Common myeloid progenitor, CD34-positive (primary cell): ENCODE data around the gene USP17L15. TPM values are rescaled to one million over a fixed set of nuclear protein-coding genes. Genes with fewer than 3 reads are reported as not detected.
"Not testable (repeated sequence)": the region's sequence is repeated elsewhere in the genome, so short reads cannot be mapped to it uniquely, and the experiment has no call there.

Source experiments
- CTCF ChIA-PET: fragments of 350-600 bp; sonication (Branson Sonifier 250); formaldehyde crosslinking; loops from one replicate; lab custom pipeline; 2021; ENCODE audit warnings: antibody characterized with exemption; lab: Charles Lee
- POLR2A ChIA-PET: fragments of 350-600 bp; sonication (Branson Sonifier 250); formaldehyde crosslinking; loops from one replicate; lab custom pipeline; 2021; ENCODE audit warnings: antibody characterized with exemption; lab: Charles Lee
- DNase-seq, 3 donors: peaks; one replicate each; pipeline versions ENCODE4 v3.0.0 to v3.0.0-alpha.2; 2013
- H3K27ac ChIP-seq, 2 experiments: 1 replicate in 1 of 2; 2 replicates in 1 of 2; pipeline ENCODE4 v1.7.0; 2013; ENCODE audit warnings: inconsistent platforms in 2 of 2, low read length in 2 of 2, mild to moderate bottlenecking in 2 of 2, low read depth in 1 of 2, moderate library complexity in 1 of 2; ENCODE audit not compliant: severe bottlenecking in 2 of 2, insufficient read depth in 1 of 2, poor library complexity in 1 of 2
- H3K27me3 ChIP-seq, 5 experiments: replicated peaks in 2 of 5; 1 replicate in 3 of 5; 2 replicates in 2 of 5; pipeline versions ENCODE4 v1.6.1 to v1.7.0; 2013; ENCODE audit warnings: low read length in 4 of 5, mild to moderate bottlenecking in 2 of 5, moderate library complexity in 2 of 5, inconsistent platforms in 1 of 5; ENCODE audit not compliant: insufficient read depth in 5 of 5, control insufficient read depth in 4 of 5
- H3K36me3 ChIP-seq, 4 experiments: 1 replicate in 2 of 4; 2 replicates in 2 of 4; pipeline versions ENCODE4 v1.6.1 to v1.7.0; 2013; ENCODE audit warnings: low read length in 3 of 4, control low read depth in 1 of 4, mild to moderate bottlenecking in 1 of 4; ENCODE audit not compliant: control insufficient read depth in 4 of 4, insufficient read depth in 4 of 4
- H3K4me1 ChIP-seq, 4 experiments: 1 replicate in 3 of 4; 2 replicates in 1 of 4; pipeline versions ENCODE4 v1.6.1 to v1.7.1; 2013; ENCODE audit warnings: low read length in 3 of 4, mild to moderate bottlenecking in 3 of 4, control low read depth in 1 of 4, inconsistent platforms in 1 of 4, moderate library complexity in 1 of 4; ENCODE audit not compliant: control insufficient read depth in 4 of 4, insufficient read depth in 4 of 4; ENCODE audit errors: control extremely low read depth in 1 of 4
- H3K4me3 ChIP-seq, 7 experiments: 1 replicate in 4 of 7; 2 replicates in 3 of 7; pipeline versions ENCODE4 v1.5.1 to v1.7.0; 2013; ENCODE audit warnings: mild to moderate bottlenecking in 7 of 7, low read length in 6 of 7, moderate library complexity in 6 of 7, inconsistent platforms in 2 of 7, low read depth in 2 of 7, control low read depth in 1 of 7; ENCODE audit not compliant: insufficient read depth in 4 of 7, control insufficient read depth in 1 of 7; ENCODE audit errors: extremely low read depth in 1 of 7
- H3K9me3 ChIP-seq, 5 experiments: 1 replicate in 4 of 5; 2 replicates in 1 of 5; pipeline versions ENCODE4 v1.6.1 to v1.7.1; 2013; ENCODE audit warnings: low read length in 4 of 5, mild to moderate bottlenecking in 2 of 5, inconsistent platforms in 1 of 5, low read depth in 1 of 5, moderate library complexity in 1 of 5; ENCODE audit not compliant: control insufficient read depth in 4 of 5, insufficient read depth in 2 of 5; ENCODE audit errors: control extremely low read depth in 1 of 5
- WGBS: methylation state at CpG from one replicate; pipeline ENCODE4 v1.1.5; 2013; ENCODE audit not compliant: insufficient coverage; 5-methylcytosine and 5-hydroxymethylcytosine counted together
- polyA plus RNA-seq: library from polyadenylated mRNA; unstranded; fragments of 120-200 nt; gene quantifications from one replicate; pipeline ENCODE4 v1.2.1, GENCODE V29; 2013

The USP17L15 gene, protein sequence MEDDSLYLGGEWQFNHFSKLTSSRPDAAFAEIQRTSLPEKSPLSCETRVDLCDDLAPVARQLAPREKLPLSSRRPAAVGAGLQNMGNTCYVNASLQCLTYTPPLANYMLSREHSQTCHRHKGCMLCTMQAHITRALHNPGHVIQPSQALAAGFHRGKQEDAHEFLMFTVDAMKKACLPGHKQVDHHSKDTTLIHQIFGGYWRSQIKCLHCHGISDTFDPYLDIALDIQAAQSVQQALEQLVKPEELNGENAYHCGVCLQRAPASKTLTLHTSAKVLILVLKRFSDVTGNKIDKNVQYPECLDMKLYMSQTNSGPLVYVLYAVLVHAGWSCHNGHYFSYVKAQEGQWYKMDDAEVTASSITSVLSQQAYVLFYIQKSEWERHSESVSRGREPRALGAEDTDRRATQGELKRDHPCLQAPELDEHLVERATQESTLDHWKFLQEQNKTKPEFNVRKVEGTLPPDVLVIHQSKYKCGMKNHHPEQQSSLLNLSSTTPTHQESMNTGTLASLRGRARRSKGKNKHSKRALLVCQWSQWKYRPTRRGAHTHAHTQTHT
- polyA plus RNA-seq = not detected

DNA sequence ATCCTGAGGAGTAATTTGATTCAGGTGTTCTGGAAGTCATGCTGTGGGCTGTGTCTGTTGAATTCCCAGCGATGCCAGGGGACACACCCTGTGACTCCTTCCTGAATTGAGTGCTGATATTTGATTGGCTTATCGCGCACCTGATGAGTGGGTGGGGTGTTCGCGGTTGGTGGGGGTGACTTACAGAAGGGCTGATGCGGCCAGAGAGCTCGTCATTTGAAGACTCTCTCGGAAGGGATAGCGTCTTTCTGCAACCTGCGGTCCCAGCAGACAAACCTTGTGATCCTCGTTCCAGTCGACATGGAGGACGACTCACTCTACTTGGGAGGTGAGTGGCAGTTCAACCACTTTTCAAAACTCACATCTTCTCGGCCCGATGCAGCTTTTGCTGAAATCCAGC is at the start of gene USP17L15:
TSS of gene USP17L15 (plus strand) at position 301 of the 400 bp plus-strand sequence. CDS start at position 301, 0 bp downstream.
- H3K27ac ChIP-seq, H3K9me3 ChIP-seq, POLR2A ChIA-PET, H3K4me3 ChIP-seq, H3K4me1 ChIP-seq, H3K36me3 ChIP-seq, H3K27me3 ChIP-seq, CTCF ChIA-PET, DNase-seq: not testable (repeated sequence)
- no CpG with 5 or more reads among the region's 15 CpGs for WGBS

DNA sequence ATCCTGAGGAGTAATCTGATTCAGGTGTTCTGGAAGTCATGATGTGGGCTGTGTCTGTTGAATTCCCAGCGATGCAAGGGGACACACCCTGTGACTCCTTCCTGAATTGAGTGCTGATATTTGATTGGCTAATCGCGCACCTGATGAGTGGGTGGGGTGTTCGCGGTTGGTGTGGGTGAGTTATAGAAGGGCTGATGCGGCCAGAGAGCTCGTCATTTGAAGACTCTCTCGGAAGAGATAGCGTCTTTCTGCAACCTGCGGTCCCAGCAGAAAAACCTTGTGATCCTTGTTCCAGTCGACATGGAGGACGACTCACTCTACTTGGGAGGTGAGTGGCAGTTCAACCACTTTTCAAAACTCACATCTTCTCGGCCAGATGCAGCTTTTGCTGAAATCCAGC is 23.8 kb upstream of the USP17L15 start, which contains the start of gene USP17L10:
TSS of gene USP17L10 (plus strand) at position 301 of the 400 bp plus-strand sequence. CDS start at position 301, 0 bp downstream.
- H3K36me3 ChIP-seq, H3K27me3 ChIP-seq, POLR2A ChIA-PET, H3K9me3 ChIP-seq, CTCF ChIA-PET, H3K4me1 ChIP-seq, DNase-seq, H3K27ac ChIP-seq, H3K4me3 ChIP-seq: not testable (repeated sequence)
- no CpG with 5 or more reads among the region's 13 CpGs for WGBS

DNA sequence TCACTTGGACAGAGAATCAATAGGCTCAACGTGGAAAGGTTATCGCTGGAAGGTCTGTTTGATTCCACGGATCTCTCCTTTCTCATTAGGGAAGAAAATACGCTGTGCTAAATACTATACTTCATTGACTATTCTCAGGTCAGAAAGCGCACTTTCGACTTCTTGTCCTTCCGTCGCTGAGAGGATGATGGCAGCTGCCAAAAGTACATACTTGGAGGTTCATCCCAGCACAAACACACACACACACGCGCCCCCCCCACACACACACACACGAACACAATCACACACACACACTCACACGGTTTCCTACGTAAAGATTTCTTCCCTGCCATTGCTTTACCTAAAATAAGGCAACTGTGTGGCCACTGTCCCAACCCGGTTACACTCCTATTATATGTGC is 19.5 kb upstream of the USP17L15 start:
- POLR2A ChIA-PET, H3K27ac ChIP-seq, CTCF ChIA-PET, DNase-seq, H3K36me3 ChIP-seq, H3K27me3 ChIP-seq, H3K4me1 ChIP-seq, H3K9me3 ChIP-seq, H3K4me3 ChIP-seq: not testable (repeated sequence)
- 91% methylated on average over 8 of the region's 14 CpGs for WGBS

DNA sequence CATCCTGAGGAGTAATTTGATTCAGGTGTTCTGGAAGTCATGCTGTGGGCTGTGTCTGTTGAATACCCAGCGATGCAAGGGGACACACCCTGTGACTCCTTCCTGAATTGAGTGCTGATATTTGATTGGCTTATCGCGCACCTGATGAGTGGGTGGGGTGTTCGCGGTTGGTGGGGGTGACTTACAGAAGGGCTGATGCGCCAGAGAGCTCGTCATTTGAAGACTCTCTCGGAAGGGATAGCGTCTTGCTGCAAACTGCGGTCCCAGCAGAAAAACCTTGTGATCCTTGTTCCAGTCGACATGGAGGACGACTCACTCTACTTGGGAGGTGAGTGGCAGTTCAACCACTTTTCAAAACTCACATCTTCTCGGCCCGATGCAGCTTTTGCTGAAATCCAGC is 19.1 kb upstream of the USP17L15 start, which contains the start of gene USP17L11:
TSS of gene USP17L11 (plus strand) at position 301 of the 400 bp plus-strand sequence. CDS start at position 301, 0 bp downstream.
- CTCF ChIA-PET, H3K27me3 ChIP-seq, H3K27ac ChIP-seq, H3K4me3 ChIP-seq, H3K9me3 ChIP-seq, H3K4me1 ChIP-seq, H3K36me3 ChIP-seq, POLR2A ChIA-PET, DNase-seq: not testable (repeated sequence)
- WGBS = no CpG with 5 or more reads among the region's 14 CpGs

DNA sequence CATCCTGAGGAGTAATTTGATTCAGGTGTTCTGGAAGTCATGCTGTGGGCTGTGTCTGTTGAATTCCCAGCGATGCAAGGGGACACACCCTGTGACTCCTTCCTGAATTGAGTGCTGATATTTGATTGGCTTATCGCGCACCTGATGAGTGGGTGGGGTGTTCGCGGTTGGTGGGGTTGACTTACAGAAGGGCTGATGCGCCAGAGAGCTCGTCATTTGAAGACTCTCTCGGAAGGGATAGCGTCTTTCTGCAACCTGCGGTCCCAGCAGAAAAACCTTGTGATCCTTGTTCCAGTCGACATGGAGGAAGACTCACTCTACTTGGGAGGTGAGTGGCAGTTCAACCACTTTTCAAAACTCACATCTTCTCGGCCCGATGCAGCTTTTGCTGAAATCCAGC is 14.3 kb upstream of the USP17L15 start, which contains the start of gene USP17L12:
TSS of gene USP17L12 (plus strand) at position 301 of the 400 bp plus-strand sequence. CDS start at position 301, 0 bp downstream.
- H3K27me3 ChIP-seq, H3K36me3 ChIP-seq, H3K4me3 ChIP-seq, DNase-seq, H3K27ac ChIP-seq, CTCF ChIA-PET, H3K9me3 ChIP-seq, H3K4me1 ChIP-seq, POLR2A ChIA-PET: not testable (repeated sequence)
- no CpG with 5 or more reads among the region's 13 CpGs for WGBS

DNA sequence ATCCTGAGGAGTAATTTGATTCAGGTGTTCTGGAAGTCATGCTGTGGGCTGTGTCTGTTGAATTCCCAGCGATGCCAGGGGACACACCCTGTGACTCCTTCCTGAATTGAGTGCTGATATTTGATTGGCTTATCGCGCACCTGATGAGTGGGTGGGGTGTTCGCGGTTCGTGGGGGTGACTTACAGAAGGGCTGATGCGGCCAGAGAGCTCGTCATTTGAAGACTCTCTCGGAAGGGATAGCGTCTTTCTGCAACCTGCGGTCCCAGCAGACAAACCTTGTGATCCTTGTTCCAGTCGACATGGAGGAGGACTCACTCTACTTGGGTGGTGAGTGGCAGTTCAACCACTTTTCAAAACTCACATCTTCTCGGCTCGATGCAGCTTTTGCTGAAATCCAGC is 9.6 kb upstream of the USP17L15 start, which contains the start of gene USP17L13:
TSS of gene USP17L13 (plus strand) at position 301 of the 400 bp plus-strand sequence. CDS start at position 301, 0 bp downstream.
- H3K9me3 ChIP-seq, H3K36me3 ChIP-seq, H3K27ac ChIP-seq, H3K27me3 ChIP-seq, POLR2A ChIA-PET, CTCF ChIA-PET, H3K4me1 ChIP-seq, DNase-seq, H3K4me3 ChIP-seq: not testable (repeated sequence)
- no CpG with 5 or more reads among the region's 14 CpGs for WGBS

DNA sequence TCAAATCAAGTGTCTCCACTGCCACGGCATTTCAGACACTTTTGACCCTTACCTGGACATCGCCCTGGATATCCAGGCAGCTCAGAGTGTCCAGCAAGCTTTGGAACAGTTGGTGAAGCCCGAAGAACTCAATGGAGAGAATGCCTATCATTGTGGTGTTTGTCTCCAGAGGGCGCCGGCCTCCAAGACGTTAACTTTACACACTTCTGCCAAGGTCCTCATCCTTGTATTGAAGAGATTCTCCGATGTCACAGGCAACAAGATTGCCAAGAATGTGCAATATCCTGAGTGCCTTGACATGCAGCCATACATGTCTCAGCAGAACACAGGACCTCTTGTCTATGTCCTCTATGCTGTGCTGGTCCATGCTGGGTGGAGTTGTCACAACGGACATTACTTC is 3.9 kb upstream of the USP17L15 start:
- WGBS = no CpG with 5 or more reads among the region's 8 CpGs
- DNase-seq, H3K27me3 ChIP-seq, H3K36me3 ChIP-seq, CTCF ChIA-PET, H3K27ac ChIP-seq, H3K4me1 ChIP-seq, POLR2A ChIA-PET, H3K9me3 ChIP-seq, H3K4me3 ChIP-seq: not testable (repeated sequence)
